Esophagus mucosa (tissue), 1 donor: ENCODE data around the gene ADORA2B. TPM values are rescaled to one million over a fixed set of nuclear protein-coding genes. Genes with fewer than 3 reads are reported as not detected.
A peak's percentile ranks its signal among the peaks of the same experiment; 100 is the strongest.
"Not testable (repeated sequence)": the region's sequence is repeated elsewhere in the genome, so short reads cannot be mapped to it uniquely, and the experiment has no call there.

Experiments
- ATAC-seq: fragments of 200-7000 bp; cut with Tn5 transposase; one replicate; pipeline ENCODE4 v1.9.1; 2020
- total RNA-seq: library from RNA; stranded (reverse); gene quantifications from one replicate; pipeline ENCODE4 v1.2.4, GENCODE V29; 2023
- donor health status: DM: yes; HTN: yes; CAD: no.

Gene ADORA2B
- total RNA-seq, 1 donor from 2014 or later = 13.1 TPM

GRCh38 chr17:15955793-15956541 is 11.0 kb downstream of the ADORA2B start:
- ATAC-seq = no peak

GRCh38 chr17:15957206-15957605 is 12.3 kb downstream of the ADORA2B start:
- no peak for ATAC-seq

GRCh38 chr17:15957608-15958307 is 12.8 kb downstream of the ADORA2B start:
- ATAC-seq = no peak

GRCh38 chr17:15958484-15958854 is 13.5 kb downstream of the ADORA2B start:
- no peak for ATAC-seq

- peak; percentile 19 for ATAC-seq
Measured at GRCh38 chr17:15963670-15964110, 18.8 kb downstream of the ADORA2B start.

GRCh38 chr17:15965528-15965927 is 20.6 kb downstream of the ADORA2B start:
- no peak for ATAC-seq

- peak; percentile 49 for ATAC-seq
Measured at GRCh38 chr17:15966183-15966878, 21.4 kb downstream of the ADORA2B start.

- ATAC-seq = peak; percentile 41
Measured at GRCh38 chr17:15966879-15967248, 21.9 kb downstream of the ADORA2B start.

- ATAC-seq = peak; percentile 51
Measured at GRCh38 chr17:15967706-15968399, 22.9 kb downstream of the ADORA2B start.

- no peak for ATAC-seq
Measured at GRCh38 chr17:15969463-15969862, 24.5 kb downstream of the ADORA2B start.

GRCh38 chr17:15970500-15970899 is 25.6 kb downstream of the ADORA2B start:
- no peak for ATAC-seq

- ATAC-seq = peak; percentile 42
Measured at GRCh38 chr17:15971098-15971678, 26.3 kb downstream of the ADORA2B start.

- no peak for ATAC-seq
Measured at GRCh38 chr17:15971882-15972281, 27.0 kb downstream of the ADORA2B start.

- no peak for ATAC-seq
Measured at GRCh38 chr17:15972497-15972951, 27.6 kb downstream of the ADORA2B start.

- no peak for ATAC-seq
Measured at GRCh38 chr17:15973016-15973415, 28.1 kb downstream of the ADORA2B start.

GRCh38 chr17:15973834-15974233 is 28.9 kb downstream of the ADORA2B start:
- no peak for ATAC-seq

- no peak for ATAC-seq
Measured at GRCh38 chr17:15977894-15978293, 33.0 kb downstream of the ADORA2B start.

- ATAC-seq = no peak
Measured at GRCh38 chr17:15978606-15979005, 33.7 kb downstream of the ADORA2B start.

GRCh38 chr17:15979013-15979412 is 34.1 kb downstream of the ADORA2B start:
- ATAC-seq = not testable (repeated sequence)

GRCh38 chr17:15981208-15981607 is 36.3 kb downstream of the ADORA2B start:
- no peak for ATAC-seq

- no peak for ATAC-seq
Measured at GRCh38 chr17:15981646-15982580, 37.0 kb downstream of the ADORA2B start.
